Tibial nerve (tissue), 4 donors: ENCODE measurements around the gene ATRNL1.

Experiments
- EP300 ChIP-seq, 2 donors: sonication (generic); formaldehyde crosslinking; IDR thresholded peaks; one replicate each; pipeline ENCODE4 v1.6.1; 2017; ENCODE audit warnings: antibody characterized with exemption in 2 of 2, mild to moderate bottlenecking in 1 of 2
- POLR2A ChIP-seq, 2 donors: fragments of 450-650 bp; IDR thresholded peaks; one replicate each; pipeline ENCODE4 v1.6.1; 2017; ENCODE audit warnings: antibody characterized with exemption in 2 of 2, mild to moderate bottlenecking in 2 of 2, moderate library complexity in 2 of 2
- TF ChIP-seq, protein P1 (sequence below), 5 experiments: fragments of 200-600 bp in 3 of 5; fragments of 450-650 bp in 2 of 5; sonication (generic) in 3 of 5; IDR thresholded peaks; one replicate each; pipeline ENCODE4 v1.5.1; 2016 to 2019; ENCODE audit warnings: antibody characterized with exemption in 5 of 5, mild to moderate bottlenecking in 3 of 5, moderate library complexity in 2 of 5

DNA sequence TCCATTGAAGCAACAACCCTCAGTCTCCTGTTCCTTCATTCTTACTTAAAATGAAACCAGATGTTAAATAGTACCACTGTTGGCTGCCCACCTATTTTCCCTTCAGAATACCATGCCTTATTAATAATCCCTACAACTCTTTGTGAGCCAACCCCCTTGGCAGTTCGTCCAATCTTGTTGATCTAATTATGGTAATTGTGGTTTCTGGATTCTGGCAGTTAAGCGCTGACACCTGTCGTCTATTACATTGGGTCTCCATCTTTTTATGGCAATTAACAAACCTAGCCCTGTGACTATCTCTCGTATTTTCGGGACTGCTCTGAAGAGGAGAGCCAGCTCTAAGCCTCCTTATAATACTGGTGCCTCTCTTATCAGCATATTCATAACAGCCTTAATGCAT is 432.0 kb downstream of the ATRNL1 start:
- TF ChIP-seq, protein P1, sequence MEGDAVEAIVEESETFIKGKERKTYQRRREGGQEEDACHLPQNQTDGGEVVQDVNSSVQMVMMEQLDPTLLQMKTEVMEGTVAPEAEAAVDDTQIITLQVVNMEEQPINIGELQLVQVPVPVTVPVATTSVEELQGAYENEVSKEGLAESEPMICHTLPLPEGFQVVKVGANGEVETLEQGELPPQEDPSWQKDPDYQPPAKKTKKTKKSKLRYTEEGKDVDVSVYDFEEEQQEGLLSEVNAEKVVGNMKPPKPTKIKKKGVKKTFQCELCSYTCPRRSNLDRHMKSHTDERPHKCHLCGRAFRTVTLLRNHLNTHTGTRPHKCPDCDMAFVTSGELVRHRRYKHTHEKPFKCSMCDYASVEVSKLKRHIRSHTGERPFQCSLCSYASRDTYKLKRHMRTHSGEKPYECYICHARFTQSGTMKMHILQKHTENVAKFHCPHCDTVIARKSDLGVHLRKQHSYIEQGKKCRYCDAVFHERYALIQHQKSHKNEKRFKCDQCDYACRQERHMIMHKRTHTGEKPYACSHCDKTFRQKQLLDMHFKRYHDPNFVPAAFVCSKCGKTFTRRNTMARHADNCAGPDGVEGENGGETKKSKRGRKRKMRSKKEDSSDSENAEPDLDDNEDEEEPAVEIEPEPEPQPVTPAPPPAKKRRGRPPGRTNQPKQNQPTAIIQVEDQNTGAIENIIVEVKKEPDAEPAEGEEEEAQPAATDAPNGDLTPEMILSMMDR (IDR thresholded peaks at IDR 0.05), result no peak
- no peak for TF ChIP-seq POLR2A (IDR thresholded peaks at IDR 0.05)
- no peak for TF ChIP-seq EP300 (IDR thresholded peaks at IDR 0.05)
